Measurements from ENCODE around the gene ARHGAP8.

Gene ARHGAP8

DNA sequence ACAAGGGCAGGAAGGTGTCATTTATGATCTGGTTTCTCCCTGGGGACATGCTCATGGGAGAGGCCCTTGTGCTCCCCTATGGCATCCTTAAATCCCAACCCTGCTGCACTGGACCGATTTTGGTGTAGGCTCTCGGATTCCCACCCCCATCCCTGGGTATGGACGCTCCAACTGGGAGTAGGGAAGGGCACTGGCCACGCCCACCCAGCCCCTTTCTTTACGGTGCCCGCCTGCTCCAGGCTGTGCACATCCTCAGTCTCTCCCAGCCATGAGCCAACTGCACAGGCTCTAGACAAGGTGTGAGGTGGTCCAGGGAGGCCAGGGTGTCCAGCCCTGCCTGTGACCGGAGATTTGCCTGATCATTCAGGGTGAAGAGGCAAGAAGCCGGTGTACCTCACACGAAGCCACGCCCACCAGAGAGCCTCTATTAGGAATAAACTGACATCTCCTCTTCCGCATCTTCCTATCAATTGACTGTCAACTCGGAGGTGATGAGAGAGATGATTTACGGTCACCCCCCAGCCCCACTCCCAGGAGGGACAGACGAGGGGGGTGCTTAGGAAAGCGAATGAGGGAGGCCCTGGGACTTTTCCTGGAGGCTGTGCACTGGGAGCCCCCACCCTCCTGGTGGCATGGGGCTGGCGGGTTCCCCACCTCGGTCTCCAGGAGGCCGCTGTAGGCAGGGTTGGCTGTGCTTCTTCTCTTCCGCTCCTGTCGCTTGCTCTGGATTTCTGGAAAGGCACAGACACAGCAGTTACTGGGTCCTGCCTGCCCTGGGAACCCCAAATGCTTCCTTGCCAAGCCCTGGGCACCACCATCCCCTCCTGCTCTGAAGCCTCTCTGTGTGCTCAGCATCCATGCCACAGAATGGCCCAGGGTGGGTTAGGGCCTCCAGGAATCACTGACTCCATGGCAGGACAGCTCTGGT lies 140.7 kb downstream of the ARHGAP8 start:
- no peak overlapping the region for H3K4me3 ChIP-seq (ENCODE audit: low read length)
- no peak for DNase-seq (ENCODE audit: low read depth)
- TF ChIP-seq, protein P1, sequence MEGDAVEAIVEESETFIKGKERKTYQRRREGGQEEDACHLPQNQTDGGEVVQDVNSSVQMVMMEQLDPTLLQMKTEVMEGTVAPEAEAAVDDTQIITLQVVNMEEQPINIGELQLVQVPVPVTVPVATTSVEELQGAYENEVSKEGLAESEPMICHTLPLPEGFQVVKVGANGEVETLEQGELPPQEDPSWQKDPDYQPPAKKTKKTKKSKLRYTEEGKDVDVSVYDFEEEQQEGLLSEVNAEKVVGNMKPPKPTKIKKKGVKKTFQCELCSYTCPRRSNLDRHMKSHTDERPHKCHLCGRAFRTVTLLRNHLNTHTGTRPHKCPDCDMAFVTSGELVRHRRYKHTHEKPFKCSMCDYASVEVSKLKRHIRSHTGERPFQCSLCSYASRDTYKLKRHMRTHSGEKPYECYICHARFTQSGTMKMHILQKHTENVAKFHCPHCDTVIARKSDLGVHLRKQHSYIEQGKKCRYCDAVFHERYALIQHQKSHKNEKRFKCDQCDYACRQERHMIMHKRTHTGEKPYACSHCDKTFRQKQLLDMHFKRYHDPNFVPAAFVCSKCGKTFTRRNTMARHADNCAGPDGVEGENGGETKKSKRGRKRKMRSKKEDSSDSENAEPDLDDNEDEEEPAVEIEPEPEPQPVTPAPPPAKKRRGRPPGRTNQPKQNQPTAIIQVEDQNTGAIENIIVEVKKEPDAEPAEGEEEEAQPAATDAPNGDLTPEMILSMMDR (IDR thresholded peaks at IDR 0.05; ENCODE audit: insufficient read depth, low read depth, low read length, missing control alignments), result no peak

DNA sequence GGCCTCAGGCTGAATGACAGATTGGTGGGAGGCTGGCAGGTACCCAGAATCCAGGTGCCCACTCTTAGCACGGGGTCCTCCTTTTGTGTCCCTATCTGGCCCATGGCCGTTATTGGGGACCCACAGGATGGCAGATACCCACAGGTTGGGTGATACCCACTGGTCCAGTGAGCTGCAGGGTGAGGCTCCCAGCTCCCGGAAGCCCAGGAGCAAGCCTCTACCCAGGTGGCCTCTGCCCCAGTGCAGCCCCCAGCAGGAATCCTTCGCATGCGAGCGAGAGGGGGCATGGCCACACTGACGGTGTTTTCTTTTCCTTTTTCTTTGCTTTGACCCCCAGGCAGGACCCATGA lies 141.3 kb downstream of the ARHGAP8 start:
- no peak for DNase-seq (ENCODE audit: low read depth)
- TF ChIP-seq, protein P1 (IDR thresholded peaks at IDR 0.05; ENCODE audit: insufficient read depth, low read depth, low read length, missing control alignments), result no peak
- H3K4me3 ChIP-seq (ENCODE audit: low read length), result no peak overlapping the region

DNA sequence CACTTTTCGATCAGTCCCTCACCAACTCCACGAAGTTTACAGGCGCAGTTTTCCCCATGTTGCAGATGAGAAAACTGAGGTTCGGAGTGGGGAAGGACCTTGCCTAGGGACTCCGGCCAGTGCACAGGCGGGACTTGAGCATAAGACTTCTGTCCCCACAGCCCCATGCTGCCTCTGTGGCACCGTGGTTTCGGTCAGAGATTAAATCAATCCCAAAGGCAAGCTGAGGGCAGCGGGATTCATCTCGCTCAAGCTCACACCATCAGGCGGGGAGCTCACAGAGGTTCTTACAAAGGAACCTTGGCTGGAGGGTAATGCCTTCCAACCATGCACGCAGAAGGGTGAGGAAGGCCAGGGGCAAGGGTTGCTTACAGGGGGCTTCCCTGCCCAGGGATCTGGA lies 141.9 kb downstream of the ARHGAP8 start:
- TF ChIP-seq, protein P1 (IDR thresholded peaks at IDR 0.05; ENCODE audit: insufficient read depth, low read depth, low read length, missing control alignments), result no peak
- no peak for DNase-seq (ENCODE audit: low read depth)
- H3K4me3 ChIP-seq (ENCODE audit: low read length), result no peak overlapping the region

DNA sequence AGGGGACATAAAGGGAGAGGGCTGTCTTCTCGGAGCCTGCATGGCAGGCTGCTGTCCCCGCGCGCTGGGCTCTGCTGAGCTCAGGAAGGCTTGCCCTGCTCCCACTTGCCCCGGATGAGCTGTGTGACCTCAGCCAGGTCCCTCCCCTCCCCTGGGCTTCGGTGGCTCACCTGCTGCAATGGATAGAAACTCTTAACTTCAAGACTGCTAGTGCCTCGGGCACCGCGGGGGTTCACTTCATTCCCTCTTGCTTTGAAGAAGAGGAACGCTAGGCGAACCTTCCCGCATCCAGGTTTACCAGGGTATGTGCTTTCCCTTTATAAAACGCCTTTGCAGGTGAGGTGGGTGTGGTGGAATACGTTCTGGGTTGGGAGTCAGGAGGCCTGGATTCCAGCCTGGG lies 142.4 kb downstream of the ARHGAP8 start:
- no peak overlapping the region for H3K4me3 ChIP-seq (ENCODE audit: low read length)
- TF ChIP-seq, protein P1 (IDR thresholded peaks at IDR 0.05; ENCODE audit: insufficient read depth, low read depth, low read length, missing control alignments), result no peak
- no peak for DNase-seq (ENCODE audit: low read depth)

DNA sequence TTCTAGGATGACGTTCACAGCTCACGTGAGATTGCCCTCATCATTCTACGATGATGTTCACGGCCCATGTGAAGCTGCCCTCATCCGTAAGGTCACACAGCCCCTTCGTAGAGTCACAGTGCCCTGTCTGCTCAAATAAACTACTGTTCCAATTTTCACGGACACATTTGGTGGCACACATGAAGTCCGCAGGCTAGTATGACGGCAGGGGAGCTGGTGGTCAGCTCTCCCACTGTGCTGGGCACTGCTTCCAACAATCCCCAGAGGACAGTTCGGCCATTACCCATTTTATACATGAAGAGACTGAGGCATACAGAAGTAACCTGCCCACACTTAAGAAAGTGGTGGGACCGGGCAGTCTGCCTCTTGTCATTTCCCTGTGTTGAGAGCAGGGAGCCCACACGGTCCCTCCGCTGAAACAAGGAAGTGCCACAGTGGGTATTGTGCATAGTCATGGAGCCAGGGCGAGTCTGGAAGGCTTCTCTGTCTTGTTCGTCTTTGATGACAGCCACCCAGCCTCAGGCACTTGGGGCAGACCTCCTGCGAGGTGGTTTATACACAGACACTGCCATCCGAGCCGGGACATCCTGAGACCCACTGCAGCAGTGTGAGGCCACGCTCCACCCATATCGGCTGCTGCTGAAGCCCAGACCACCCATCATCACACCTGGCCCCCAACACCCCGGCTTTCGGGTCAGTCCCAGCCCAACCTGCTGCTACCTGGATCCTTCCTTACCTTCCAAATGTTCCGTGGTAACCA lies 143.1 kb downstream of the ARHGAP8 start:
- TF ChIP-seq, protein P1 (IDR thresholded peaks at IDR 0.05; ENCODE audit: insufficient read depth, low read depth, low read length, missing control alignments), result no peak
- no peak overlapping the region for H3K4me3 ChIP-seq (ENCODE audit: low read length)
- no peak for DNase-seq (ENCODE audit: low read depth)

DNA sequence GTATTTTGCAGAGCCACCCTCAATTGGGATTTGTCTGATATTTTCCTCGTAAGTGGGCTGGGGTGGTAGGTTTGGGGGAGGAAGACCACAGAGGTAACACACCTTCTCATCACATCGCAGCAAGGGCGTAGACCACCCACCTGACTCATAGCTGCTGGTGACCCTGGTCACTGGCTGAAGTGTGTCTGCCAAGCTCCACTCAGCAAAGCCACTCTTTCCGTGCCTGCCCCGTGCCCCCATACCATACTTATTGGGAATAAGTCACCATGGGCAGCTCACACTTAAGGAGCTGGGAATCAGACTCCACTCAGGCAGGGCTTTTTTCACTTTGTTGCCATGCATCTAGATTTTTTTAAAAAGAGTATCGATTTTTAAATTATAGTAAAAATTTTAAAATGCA lies 145.9 kb downstream of the ARHGAP8 start:
- TF ChIP-seq, protein P1 (IDR thresholded peaks at IDR 0.05; ENCODE audit: insufficient read depth, low read depth, low read length, missing control alignments), result no peak
- no peak overlapping the region for H3K4me3 ChIP-seq (ENCODE audit: low read length)
- DNase-seq (ENCODE audit: low read depth), result no peak
